Measurements from ENCODE around the gene RWDD2A.
"Not testable (repeated sequence)": the region's sequence is repeated elsewhere in the genome, so short reads cannot be mapped to it uniquely, and the experiment has no call there.

Gene RWDD2A

DNA sequence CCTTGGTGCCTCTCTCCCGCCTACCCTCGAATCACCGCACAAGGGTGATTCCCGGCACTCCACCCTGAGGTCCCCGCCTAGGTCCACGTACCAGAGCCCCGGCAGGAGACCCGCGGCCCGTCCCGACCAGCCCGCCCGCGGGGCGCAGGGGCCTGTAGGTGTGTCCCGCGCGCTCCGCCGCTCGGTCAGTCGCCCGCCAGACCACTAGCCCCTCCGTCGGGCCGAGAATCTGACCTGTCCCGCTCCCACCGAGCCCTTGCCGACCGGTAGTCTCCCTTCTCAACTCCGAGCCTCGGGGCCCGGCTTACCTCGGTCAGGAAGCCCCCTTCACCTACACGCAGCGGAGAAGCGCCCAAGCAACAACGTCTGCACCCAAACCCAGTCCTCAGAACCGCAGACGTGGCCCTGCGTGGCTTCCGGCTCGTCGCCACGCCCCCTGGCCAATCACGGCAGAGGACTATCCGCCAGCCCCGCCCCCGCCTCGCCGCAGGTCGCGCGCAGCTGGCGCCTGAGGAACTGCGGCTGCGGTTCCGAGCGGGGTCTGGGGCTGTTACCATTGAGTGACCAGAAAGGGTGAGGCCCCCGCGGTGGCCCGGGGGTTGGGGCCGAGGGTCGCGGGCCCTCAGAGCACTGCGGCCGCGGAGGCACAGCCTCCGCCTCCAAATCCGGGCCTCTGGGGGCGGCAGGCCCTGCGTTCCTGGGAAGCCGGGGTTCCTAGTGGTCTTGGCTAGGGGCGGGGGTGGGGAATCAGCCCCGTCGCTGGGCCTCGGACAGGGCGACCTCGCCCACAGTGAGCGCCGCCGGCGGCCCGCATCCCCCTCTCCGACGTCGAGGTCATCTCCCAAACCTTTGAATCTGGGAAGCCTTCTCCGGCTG lies at the start of gene RWDD2A, which contains the start of gene PGM3:
TSS of gene RWDD2A (plus strand) at position 487 of the 876 bp plus-strand sequence. CDS start 1,095 bp downstream, outside the sequence.
TSS of gene PGM3 (minus strand) at position 395 of the 876 bp plus-strand sequence. CDS start 2,253 bp downstream, outside the sequence.
- DNase-seq (ENCODE audit: low read depth), result peak; percentile 63

DNA sequence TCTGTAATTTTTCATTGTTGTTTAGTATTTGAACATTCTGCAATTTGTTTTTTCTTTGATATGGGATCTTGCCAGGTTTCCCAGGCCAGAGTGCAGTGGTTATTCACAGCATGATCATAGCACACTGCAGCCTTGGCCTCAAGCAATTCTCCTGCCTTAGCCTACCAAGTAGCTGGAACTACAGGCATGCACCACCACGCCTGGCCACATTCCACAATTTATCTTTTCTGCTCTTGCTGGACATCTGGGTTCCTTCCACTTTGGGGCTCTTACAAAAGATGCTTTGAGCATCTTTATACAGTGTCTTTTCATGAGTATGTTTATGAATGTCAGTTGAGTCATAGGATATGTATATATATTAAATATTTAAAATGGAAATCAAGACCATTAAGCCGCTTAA lies 42.0 kb upstream of the RWDD2A start:
- no peak for DNase-seq (ENCODE audit: low read depth)

More for the DNA sequence above, at the start of gene RWDD2A, which contains the start of gene PGM3:
- peak within 1 kb of the TSS; percentile 85 for H3K4me3 ChIP-seq (ENCODE audit: low read depth, low read length)

GRCh38 chr6:83152913-83153312 lies 40.2 kb upstream of the RWDD2A start:
- H3K4me3 ChIP-seq (ENCODE audit: low read depth, low read length), result no peak overlapping the region
- DNase-seq (ENCODE audit: low read depth), result no peak

More for the DNA sequence above, 42.0 kb upstream of the RWDD2A start:
- no peak overlapping the region for H3K4me3 ChIP-seq (ENCODE audit: low read depth, low read length)

- no peak overlapping the region for H3K4me3 ChIP-seq (ENCODE audit: low read depth, low read length)
- DNase-seq (ENCODE audit: low read depth), result peak; percentile 8
Measured at GRCh38 chr6:83153883-83154521, 39.2 kb upstream of the RWDD2A start.

DNA sequence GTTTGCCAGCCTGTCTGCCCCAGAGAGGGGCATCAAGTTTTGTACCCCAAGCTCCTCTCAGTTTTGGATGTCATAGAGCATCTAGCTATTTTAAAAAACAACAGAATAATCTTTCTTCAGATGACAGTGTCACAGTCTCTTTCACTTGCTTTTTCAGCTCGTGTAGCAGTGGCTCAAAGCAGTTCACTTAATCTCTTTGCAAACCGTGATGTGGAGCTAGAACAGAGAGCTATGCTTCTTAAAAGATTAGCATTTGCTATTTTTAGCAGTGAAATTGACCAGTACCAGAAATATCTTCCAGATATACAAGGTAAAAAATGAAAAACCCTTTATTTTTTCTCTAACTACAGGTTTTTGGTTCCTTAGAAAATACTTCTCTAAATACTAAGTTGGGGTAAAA lies 37.4 kb upstream of the RWDD2A start:
- H3K4me3 ChIP-seq (ENCODE audit: low read depth, low read length), result no peak overlapping the region
- DNase-seq (ENCODE audit: low read depth), result no peak

GRCh38 chr6:83160167-83160566 lies 33.0 kb upstream of the RWDD2A start:
- DNase-seq (ENCODE audit: low read depth), result no peak
- H3K4me3 ChIP-seq (ENCODE audit: low read depth, low read length), result no peak overlapping the region

DNA sequence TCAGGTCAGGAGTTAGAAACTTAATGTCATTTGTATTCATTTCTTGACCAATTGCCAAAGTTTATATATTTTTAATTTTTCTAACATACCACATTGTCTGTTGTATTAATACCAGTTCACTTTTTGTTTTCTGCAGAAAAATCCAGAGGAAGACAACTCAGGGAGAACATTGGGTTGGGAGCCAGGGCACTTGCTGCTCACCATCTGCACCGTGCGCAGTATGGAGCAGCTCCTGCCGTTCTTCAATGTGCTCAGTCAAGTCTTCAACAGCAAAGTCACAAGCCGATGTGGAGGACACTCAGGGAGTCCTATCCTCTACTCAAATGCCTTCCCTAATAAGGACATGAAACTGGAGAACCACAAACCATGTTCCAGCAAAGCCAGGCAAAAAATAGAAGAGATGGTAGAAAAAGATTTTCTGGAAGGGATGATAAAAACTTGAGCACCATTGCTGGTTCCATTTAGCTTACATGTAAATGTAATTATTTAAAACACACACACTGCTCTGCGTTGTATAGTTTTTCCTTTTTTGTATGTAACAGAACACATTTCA lies 25.4 kb upstream of the RWDD2A start:
- no peak overlapping the region for H3K4me3 ChIP-seq (ENCODE audit: low read depth, low read length)
- DNase-seq (ENCODE audit: low read depth), result no peak

DNA sequence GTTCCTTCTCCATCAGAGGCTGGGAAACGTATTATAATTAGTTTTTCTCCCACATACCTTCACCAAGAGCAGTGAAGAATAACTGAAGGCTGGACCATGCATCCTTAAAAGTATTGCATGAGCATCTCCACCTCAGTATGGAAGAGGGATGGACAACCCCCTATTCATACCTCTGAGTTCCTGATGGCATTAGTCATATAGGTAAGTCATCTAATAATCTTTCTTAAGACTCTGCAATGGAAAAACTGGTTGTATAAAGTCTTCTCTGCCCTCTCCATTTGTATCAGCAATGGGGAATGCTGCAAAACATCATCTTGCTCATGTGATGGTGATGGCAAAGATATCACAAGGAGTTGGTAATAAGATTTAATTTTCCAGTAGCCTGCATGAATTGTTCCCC lies 24.6 kb upstream of the RWDD2A start:
- no peak overlapping the region for H3K4me3 ChIP-seq (ENCODE audit: low read depth, low read length)
- no peak for DNase-seq (ENCODE audit: low read depth)

DNA sequence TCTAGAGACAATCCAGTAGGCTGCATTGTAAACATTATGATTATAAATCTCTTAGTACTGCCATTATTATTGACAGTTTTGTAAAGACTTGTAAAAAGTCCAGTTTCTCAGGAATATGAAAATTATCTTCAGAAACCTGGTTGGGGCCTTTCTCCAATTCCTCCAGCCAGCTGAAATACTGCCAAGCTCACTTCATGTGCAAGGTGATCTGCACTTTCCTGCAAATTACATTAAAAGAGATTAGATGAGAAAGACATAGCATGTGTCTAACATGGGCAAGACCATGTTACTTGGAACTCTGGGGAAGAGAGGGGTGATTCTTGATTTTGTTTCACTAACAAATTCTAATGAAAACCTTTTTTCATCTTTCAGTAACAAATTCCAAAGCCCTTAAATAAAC lies 24.1 kb upstream of the RWDD2A start:
- no peak for DNase-seq (ENCODE audit: low read depth)
- no peak overlapping the region for H3K4me3 ChIP-seq (ENCODE audit: low read depth, low read length)

- no peak overlapping the region for H3K4me3 ChIP-seq (ENCODE audit: low read depth, low read length)
- DNase-seq (ENCODE audit: low read depth), result no peak
Measured at GRCh38 chr6:83169511-83169910, 23.6 kb upstream of the RWDD2A start.

- DNase-seq (ENCODE audit: low read depth), result no peak
- no peak overlapping the region for H3K4me3 ChIP-seq (ENCODE audit: low read depth, low read length)
Measured at GRCh38 chr6:83176246-83176645, 16.9 kb upstream of the RWDD2A start.

DNA sequence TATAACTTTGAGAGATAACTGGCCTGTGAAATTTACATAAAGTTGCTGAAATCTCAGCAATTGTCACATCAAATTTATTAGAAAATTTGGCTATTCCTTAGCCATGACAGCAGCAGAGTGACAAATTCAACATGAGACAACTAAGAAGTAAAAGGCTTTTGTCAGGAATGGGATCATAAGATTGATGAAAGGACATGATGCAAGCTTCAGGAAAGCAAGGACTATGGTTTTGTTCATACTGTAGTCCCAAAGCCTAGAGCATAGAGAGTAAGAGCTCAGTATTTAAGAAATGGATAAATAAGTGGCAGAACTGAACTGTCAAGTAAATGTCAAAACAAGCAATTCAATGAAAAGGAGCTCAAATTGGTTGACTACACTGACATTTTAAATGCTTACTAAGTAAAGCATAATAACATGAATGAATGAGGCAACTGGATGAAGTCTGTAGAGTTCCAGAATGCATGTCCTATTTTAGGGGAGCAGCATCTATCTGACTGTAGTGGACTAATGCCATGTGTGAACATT lies 12.7 kb upstream of the RWDD2A start:
- H3K4me3 ChIP-seq (ENCODE audit: low read depth, low read length), result no peak overlapping the region
- no peak for DNase-seq (ENCODE audit: low read depth)

DNA sequence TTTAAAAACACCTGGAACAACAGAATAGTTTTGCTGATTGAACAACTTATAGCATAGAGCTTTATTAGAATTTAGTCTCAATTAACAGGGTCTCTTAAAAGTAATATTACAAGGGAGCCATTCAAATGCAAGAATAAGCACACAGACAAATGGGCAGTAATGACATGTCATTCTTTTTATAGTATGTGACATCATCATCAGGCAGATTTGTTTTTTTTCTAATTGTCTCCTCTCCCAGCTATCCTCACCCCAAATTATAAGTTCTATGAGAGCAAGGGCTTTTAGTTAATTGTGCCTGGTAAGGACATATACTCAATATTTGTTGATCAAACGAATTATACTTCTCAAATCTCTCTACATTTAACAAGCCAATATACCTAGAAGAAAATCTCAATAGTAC lies 11.0 kb upstream of the RWDD2A start:
- H3K4me3 ChIP-seq (ENCODE audit: low read depth, low read length), result no peak overlapping the region
- DNase-seq (ENCODE audit: low read depth), result no peak

DNA sequence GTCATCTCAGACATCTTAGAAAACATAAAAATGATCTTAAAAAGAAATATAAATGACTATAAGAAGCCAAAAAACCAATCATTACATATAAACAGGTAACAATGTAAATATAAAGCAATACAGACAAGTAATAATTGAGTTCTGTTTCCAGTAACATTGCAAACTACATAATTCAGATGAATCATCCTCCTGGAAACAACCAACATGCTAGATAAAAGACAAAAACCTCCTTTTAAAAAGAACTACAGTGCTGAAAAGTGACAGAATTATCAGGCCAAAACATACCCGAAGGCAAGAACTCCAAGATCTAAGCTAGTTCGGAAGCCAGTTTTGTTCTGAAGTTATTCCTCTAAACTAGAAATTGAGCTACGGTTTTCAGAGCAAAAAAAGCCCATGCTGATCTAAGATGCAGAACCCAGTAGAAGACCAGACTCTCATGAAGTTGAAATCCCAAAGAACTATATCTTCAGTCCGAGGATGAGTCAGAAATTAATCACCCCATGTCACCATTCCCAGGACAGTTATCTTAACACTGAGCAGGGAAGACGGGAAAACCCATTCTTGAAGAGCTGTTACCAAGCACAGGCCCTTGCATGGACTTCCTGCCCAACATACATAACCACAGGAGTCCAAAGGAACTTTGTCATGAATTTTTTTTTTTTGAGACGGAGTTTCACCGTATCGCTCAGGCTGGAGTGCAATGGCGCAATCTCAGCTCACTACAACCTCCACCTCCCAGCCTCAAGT lies 9.9 kb upstream of the RWDD2A start:
- no peak overlapping the region for H3K4me3 ChIP-seq (ENCODE audit: low read depth, low read length)
- DNase-seq (ENCODE audit: low read depth), result peak; percentile 89

DNA sequence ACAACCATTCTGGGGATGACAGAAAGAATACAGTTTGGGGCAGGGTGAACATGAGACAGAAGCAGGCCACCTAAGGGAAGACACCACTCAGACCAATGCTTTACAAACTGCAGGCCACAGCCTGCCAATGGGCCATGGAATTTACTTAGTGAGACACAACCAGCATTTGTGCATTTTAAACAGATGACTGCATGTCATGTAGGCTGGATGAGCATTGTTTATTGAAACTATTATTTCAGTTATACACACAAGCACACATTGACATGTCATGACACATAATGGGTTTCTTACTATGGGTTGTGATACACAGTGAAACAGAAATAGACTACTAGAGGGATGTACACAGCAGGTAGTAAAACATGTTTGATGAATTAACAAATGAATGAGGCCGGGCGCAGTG lies 8.1 kb upstream of the RWDD2A start:
- DNase-seq (ENCODE audit: low read depth), result no peak
- no peak overlapping the region for H3K4me3 ChIP-seq (ENCODE audit: low read depth, low read length)

DNA sequence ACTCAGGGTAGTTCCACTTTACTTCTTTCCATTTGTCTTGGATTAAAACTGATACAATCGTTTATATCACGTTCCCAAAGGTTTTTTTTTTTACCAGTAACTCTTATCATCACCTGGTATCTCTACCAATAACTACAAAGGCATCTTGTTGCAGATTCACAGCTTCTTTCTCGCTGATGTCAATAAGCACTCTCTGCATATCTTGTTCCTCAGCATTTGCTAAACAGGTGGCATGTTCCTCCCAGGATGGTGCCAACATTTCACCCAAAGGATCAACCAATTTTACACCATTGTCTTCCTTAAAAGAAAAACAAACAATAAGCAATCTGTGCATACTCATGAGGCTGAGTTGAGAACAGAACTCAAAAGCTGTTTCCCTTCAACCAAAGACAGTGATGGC lies 4.7 kb upstream of the RWDD2A start:
- DNase-seq (ENCODE audit: low read depth), result no peak
- H3K4me3 ChIP-seq (ENCODE audit: low read depth, low read length), result no peak overlapping the region

DNA sequence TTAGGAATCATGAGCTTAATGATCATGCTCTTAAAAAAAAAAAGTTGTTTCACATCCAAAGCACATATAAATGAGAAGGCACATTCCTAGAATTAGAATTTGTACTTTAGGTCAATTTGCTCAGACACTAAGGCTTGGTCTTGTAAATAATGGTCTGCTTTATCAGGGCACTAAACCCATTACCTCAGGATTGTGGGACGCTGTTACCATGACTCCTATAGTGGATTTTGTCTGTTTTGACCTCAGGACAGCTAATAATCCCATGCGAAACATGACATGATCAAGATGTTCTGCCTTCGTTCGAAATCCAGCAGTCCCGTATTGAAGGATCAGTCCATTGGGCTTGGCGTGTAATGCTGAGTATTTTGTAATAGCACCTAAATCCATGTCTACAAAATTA lies 2.5 kb upstream of the RWDD2A start:
- no peak overlapping the region for H3K4me3 ChIP-seq (ENCODE audit: low read depth, low read length)
- DNase-seq (ENCODE audit: low read depth), result no peak

DNA sequence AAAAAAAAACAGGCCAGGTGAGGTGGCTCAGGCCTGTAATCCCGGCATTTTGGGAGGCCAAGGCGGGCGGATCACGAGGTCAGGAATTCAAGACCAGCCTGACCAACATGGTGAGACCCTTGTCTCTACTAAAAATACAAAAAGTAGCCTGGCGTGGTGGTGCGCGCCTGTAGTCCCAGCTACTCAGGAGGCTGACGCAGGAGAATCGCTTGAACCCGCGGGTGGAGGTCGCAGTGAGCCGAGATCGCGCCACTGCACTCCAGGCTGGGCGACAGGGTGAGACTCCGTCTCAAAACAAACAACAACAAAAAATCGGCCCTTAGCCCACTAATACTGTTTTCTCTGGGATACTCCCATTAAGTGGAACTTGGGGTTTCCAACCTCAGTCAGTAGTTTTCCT lies 1.2 kb upstream of the RWDD2A start:
- not testable (repeated sequence) for DNase-seq (ENCODE audit: low read depth)
- H3K4me3 ChIP-seq (ENCODE audit: low read depth, low read length), result peak overlapping the region; percentile 85

- DNase-seq (ENCODE audit: low read depth), result no peak
- peak overlapping the region; percentile 85 for H3K4me3 ChIP-seq (ENCODE audit: low read depth, low read length)
Measured at GRCh38 chr6:83192456-83192855, 701 bp upstream of the RWDD2A start.
